GDM1 (cell line): ENCODE measurements around the gene SYTL2.
"Not testable (repeated sequence)": the region's sequence is repeated elsewhere in the genome, so short reads cannot be mapped to it uniquely, and the experiment has no call there.

ENCODE experiments used
- DNase-seq: peaks from one replicate; lab custom pipeline; 2025; lab: John Stamatoyannopoulos, UW

SYTL2 gene

DNA sequence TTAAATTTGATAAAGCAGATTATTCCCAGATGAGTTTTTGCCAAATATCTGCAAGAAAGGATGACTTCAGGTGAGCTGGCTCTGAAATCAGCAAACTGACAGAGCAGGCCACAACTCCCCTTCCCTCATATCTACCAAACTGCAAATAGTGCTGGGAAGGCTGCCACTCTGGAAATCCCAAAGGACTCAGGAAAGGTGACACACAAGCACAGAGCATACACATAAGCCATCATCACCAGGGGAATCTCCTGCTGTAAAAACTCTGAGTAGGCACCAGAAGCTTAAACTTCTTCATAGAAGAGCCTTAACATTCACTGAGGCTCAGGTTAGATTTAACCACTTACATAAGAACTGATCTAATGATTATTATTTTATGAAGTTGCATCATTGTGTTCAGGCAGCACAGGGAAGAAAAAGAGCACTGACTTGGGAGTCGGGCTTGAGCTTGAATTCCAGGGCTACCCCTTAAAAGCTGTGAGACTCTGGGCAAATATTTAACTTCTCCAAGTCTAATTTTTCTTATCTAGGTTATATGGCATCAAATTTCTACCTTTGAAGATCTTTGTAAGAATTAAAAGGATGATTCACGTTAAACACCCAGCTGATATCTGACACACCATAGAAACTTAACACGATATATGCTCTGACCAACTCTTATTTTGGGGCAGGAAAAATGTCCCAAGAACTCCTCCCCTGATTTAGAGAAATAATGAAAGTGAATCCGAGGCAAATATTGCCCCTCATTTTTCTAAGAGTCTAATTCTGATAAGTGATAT lies 15.0 kb downstream of the SYTL2 start:
- no peak for DNase-seq

DNA sequence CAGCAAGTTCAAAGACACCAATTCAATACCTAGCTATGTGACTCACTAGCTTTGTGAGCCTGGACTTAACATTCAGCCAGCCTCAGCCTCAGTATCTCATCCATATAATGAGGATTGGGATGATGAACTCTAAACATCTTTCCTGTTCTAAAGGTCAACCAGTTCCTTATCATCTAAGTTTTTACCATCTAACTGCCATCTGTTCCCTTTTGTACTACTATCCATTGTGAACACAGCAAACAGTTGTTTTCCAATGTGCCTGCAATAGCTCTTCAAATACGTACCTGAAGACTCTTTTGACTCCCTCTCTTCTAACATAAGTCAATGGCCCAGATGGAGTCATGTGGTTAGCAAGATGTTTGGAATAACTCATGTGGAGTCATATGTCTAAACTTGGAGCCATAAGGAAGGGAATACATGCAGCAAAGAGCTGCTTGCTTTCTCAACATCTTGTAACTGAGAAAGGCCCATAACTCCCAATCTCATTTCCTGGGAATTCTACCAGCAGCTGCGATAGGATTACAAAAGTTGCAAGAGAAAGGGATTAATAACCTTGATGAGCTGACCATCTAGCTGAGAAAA lies 19.4 kb downstream of the SYTL2 start:
- DNase-seq: no peak

DNA sequence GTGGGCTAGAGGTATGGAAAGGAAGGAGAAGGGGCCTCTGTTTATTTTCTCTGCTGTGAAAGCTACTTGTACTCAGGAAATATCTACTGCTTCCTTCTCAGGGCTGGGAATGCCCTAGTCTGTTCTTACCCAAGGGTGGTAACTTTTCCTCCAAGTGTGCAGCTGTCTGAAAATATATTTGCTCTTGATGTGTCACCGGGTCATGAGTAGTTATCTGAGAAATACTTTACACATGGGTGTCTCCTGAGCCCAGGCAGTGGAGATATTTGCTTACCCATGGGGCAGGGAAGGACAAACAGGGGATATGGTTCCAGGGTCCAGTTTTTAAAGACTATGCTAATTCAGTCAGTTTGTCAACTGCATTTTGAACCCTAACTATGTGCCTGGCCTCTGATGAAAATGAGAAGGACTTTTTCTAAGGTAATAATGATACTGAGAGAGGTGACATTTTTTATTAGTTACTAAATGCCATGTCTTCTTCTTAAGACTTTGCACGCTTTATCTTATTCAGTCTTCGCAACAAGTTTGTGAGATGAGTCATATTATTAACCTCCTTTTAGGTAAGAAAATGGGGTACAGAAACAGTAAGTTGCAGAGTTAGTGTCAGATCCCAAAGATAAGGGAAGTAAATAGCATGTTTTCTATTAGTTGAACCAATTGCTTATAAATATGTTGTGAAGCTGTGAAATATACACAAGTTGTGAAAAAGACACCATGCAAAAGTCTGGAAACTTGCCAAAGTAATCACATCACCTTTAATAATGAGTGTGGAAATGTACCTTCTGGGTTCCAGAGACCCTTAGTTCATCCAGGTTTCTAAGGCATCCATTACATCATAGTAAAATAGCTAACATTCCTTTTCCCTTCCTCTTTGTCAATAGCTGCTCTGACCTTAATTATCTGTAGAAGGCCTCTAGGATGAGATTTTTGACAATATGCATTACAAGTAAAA lies 22.9 kb downstream of the SYTL2 start:
- no peak for DNase-seq

DNA sequence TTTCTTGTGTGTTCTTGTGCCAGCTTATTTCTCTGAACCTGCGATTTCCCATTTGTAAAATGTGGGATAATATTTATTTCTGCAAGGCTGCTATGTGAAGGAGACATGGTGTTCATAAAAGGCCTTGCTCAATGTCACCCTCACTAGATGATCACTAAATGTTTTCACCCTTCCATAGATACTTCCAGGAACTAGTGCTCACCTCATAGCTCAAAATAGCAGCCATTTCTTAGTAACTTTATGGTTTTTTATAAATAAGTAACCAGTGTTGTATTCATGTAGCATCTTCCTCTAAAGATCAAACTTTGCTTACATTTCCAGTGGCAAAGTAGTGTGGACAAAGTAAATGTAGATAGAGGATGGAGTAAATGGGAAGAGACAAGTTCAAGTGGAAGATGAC lies 23.8 kb downstream of the SYTL2 start:
- DNase-seq: no peak

DNA sequence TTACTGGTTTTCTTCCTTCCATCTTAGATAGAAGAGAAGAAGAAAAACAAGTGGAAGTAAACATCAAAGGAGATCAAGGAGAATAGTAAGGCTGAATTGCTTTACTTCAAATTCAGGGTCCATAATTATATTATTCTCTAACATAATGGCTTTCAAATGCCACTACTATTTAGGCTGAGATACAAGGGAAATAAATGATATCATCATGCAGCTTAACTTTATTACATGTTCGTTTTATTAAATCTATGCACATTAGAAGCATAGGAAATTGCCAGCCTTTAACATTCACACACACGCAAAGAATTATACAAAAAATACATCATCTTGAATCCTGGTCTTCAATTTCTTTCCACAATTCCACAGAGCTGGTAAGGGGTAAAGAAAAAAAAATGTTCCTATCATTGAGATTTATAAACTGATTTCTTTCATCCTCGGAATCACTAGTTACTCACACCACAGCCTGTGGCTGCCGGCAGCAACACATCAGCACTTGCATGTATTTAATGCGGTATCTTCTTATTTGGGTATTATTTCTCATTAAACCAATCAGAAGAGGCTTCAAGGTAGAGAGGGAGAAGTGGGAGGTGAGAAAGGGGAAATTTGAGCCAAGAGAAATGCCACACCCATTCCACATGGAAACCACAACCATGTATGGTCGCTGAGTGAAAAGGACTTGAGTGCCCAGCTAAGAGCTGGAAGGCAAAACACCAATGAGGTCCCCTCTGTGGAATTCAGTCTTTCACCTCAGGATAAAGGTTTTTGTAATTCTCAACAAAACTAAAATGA lies 26.3 kb downstream of the SYTL2 start:
- no peak for DNase-seq

DNA sequence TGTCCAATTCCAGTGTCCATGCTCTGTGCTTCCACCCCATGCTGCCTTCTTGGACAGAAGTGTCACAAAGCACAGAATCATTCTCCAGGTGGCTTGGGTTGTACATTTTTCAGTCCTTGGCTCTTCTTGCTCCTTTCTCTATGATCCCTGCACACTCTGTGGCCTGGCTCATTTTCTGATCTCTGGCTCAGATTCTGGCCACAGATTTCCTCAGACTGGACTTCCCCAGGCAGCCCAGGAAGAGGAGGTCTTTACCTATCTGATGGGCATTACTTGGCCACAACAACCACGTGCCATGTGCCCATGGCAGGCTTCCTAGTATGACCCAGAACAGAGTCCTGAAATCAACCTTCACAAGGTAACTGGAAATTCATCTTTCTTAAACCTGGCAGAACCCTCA lies 27.2 kb downstream of the SYTL2 start:
- no peak for DNase-seq

DNA sequence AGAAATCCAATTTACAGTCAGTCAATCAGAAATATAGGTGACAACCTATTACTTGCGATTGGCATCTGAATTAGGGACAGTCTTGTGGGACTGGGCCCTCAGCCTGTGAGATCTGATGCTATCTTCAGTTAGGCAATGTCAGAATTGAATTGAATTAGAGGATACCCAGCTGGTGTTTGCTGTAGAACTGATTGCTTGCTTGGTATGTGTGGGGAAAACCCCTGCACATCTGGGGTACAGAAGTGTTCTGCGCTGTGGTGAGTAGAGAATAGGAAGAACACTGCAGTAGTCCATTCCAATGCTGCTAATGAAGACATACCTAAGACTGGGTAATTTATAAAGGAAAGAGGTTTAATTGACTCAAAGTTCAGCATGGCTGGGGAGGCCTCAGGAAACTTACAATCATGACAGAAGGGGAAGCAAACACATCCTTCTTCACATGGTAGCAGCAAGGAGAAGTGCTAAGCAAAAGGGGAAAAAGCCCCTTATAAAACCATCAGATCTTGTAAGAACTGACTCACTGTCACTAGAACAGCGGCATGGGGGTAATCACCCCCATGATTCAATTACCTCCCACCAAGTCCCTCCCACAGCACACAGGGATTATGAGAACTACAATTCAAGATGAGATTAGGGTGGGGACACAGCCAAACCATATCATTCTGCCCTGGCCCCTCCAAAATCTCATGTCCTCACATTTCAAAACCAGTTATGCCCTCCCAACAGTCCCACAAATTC lies 30.0 kb downstream of the SYTL2 start:
- not testable (repeated sequence) for DNase-seq

DNA sequence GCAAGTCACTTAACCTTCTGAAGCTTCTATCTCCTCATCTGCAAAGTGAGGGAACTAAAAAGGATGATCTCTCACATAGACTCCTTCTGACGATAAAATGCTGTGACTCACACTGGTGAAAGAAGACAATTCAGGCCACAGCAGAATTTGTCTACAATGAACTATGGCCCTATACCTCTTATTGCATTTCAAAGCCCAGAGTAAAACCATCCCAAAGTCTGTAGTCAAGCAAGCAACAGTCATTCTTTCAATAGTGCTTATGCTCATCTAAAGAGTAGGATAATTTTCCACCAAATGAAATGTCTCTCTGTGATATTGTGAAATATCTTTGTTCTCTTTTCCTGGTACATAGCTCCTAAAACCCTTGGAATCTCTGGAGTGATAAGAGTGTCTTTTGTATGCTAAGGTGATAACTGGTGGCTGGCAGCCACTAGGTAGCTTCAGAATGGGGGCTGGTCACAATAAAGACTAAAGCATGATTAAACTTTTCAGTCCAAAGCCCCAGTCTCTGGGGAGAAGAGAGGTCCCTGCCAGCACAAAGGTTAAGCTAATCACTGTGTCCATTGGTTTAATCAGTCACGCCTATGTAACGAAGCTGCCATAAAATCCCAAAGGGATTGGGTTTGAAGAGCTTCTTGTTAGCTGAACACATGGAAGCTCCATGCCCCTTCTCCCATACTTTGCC lies 30.8 kb downstream of the SYTL2 start:
- no peak for DNase-seq

DNA sequence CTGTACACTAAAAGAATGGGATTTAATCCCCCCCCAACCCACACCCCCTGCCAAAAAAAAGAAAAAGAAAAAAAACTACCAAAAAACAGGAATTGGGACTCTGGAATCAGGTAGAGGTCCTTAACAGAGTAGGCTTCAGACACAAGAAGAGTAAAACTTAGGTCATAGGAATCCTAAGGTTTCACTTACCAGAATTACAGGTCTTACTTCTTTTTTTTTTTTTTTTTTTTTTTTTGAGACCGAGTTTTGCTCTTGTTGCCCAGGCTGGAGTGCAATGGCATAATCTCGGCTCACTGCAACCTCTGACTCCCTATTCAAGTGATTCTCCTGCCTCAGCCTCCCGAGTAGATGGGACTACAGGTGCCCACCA lies 33.4 kb downstream of the SYTL2 start:
- DNase-seq: not testable (repeated sequence)

DNA sequence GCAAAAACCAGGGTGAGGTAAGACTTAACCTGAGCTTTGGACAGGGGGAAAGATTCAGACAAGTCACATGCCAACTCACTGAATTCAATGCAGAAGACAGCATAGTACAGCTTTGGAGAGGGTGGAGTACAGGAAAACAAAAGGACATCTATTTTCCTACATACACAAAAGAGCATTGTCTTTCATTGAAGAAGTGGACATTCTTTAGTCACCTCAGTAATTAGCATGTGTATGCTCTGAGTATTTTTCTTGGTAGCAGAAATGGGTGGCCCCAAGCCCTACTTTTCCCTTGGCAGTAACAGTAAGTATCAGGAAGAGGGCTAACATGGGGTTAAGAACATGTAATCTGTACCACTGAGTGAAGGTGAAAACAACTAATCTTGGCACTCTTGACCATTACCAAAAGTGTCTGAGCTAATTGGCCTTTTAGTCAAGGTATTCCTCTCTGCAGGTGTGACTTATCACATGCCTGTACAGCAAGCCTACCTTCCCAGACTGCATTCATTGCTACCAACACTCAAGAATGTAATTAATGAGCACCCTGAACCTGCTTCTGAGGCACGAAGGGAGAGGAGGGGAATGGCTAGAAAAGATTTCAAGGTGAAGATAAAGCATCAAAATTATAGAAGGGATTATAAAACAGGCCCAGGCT lies 33.9 kb downstream of the SYTL2 start:
- DNase-seq: no peak

DNA sequence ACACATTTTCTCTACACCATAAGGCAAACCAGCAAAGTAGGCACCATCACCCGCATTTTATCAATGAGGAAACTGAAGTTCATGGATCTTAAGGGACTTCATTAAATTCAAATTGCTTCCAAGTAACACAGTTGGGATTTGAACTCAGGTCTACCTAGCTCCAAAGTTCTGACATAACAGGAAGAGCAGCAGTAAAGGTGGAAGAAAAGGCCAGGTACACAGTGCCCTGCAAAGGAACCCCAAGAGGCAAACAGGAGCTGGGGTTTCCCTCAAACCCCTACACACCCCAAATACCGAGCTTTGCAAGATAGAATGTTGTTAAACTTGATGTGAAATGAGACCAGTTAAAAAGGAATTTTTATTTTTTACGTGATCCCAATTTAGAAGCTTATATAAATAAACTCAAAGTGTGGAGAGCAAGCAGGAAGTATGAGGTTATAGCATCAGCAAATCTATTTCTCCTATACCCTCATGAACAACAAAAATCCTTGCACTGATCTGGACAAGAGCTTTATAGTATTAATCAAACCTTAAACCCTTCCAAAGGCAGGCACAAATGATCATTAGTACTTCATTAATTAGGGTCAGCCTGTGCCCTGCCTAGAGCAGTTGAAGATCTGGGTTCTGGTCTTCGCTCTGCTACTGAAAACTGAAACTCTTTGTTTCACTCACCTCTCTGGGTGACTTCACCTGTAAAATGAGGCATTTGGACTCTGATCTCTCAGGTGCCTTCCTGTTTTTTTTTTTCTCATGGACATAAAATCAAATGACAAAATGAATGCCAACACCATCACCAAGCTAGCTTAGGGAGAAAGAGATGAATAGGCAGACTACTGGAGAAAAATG lies 36.5 kb downstream of the SYTL2 start:
- no peak for DNase-seq

DNA sequence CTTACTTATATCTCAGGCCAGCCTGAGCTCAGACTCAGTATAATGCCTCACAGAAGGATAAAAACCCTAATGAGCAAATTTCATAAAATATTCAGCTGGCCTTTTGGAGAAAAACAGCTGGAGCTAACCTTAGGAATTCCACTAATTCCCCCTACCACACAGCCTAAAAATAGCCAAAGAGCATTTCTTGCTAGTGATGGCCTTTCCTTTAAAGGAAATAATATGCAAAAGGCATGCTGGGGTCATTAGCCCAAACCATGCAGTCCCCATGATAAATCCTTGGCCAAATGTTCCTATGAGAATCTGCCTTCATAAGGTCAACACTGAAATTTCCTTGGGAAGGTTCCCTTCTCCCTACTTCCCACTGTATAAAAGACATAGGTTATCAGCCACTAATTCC lies 38.2 kb downstream of the SYTL2 start:
- no peak for DNase-seq

DNA sequence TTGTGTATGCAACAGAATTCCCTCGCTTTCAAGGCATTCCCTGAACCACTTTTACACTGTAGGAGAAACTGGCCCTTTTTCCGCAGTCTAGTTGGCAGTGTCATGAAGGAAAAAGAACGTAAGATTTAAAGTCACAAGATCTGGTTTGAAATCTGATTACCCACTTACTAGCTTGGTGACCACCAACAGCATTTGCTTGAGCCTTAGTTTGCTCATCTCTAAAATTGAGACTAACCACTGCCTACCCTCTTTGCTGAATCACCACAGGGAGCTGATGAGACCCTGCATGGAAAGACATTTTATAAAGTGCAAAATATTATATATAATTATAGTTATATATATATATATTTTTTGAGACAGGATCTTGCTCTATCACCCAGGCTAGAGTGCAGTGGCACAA lies 39.4 kb downstream of the SYTL2 start:
- DNase-seq: no peak

DNA sequence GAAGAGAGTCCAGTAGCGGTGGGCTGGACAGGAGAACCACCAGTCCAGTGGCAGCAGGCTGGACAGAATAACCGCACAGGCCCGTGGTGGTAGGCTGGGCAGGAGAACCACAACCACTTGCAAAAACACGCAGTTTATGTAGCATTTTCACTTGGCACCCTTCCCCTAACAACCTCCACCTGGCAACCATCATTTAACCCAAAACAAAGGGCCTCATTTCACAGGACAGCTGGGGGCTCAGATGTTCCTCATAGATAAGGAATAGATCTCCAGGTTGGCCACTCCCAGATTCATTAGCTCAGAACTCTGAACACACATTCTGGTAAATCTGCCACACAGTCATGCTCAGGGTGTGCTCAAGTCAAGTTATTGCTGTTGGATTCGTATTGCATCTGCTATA lies 41.2 kb downstream of the SYTL2 start:
- DNase-seq: no peak

DNA sequence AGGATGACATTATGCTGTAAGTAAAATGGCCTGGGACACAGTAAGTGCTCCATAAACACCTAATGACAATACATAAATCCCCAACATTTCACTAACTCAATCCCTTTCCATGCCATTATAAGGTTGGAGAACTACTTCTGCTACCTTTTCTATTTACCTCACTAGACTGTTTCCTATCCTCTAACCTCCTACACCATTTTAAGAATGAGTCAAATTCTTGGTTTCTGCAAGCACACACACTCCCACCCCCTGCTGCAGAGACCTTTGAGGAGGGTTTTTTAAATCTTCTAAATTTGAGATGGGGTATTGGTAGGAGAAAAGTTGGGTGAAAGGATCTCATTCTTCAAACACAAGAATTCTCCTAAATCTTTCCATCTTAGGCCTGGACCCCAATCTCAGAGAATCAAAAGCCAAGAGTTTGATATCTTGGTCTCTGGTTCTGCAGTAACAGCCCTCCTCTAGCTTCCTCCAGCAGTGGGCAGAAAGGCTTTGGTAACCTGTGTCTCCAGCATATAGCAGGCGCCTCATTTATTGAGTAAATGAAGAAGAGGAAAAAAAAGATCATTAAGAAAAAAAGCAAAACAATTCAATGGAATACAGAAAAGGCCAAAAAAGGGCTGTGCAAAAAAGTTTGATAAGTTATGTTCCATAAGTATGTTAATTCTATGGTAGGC lies 42.3 kb downstream of the SYTL2 start:
- no peak for DNase-seq

DNA sequence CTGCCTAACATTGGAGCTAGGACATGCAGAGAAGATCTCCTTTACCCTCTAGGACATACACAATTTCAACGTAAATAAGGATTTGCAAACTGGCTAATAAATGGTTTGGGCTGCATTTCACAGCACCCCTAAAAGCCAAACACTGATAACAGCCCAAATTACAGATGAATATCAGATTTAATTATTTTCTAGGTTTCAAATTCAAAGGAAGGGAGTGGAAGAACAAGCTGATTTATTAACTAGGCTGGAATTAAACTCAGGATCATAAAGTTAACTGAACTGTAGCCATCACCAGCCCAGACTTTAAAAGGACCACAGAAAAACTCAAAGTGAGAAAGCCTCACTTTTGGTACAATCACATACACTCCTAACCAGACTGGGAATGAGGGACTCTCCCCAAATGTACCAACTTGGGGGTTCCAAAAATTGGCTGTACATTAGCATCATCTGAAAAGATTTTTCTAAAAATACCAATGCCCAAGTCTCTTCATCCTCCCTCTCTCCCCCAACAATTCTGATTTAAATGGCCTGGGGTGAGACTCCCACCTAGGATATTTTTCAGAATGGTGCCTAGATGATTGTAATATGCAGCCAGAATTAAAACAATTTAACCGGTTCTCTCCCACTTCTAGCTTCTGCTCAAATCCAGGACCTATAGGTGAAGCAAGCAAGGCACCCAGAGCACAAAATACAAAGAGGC lies 43.5 kb downstream of the SYTL2 start:
- DNase-seq: no peak

DNA sequence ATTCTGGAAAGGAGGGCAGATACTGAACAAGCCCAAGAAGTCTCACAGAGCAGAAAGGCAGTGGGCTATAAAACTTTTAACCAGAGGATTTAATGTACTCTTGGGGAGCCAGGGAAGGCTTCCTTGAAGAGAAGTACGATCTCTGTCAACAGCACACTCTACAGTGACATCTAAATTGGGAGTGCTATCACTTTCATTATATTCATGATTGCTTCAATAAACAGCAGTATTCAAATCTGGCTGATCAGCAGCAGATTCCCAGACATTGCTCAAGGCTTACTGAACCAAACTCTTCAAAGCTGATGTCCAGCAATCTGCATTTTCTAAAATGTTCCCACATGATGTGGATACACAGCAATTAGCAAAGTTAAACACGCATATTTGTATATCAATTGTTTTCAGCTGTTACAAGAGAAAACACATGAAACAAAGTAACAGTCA lies 44.2 kb downstream of the SYTL2 start:
- no peak for DNase-seq

DNA sequence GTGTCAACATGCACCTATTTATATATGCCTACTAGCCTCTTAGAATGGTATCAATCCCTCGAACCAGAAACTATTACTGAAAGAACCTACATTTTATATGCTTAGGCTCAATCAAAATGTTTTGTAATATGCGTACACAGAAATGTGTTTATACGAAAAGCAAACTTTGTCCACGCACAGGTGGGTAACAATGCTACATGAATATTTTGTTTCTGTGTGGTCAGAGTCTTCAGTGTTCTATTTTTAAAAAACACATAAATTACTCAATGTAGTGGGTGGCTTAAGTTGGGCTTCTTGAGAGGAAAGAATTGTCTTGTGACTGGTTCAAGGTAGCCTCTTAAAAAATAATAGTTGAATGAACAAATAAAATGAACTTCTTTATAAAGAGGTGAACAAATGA lies 46.1 kb downstream of the SYTL2 start:
- DNase-seq: no peak
